Panc1 (cell line): ENCODE results near the gene CIROP. TPM values are rescaled to one million over a fixed set of nuclear protein-coding genes. Genes with fewer than 3 reads are reported as not detected.

ENCODE experiments used
- ATAC-seq: fragments of 200-7000 bp; cut with Tn5 transposase; 2 replicates; pipeline ENCODE4 v1.9.1; 2020; ENCODE audit warnings: mild to moderate bottlenecking, moderate library complexity
- BruUV-seq: library from RNA; stranded (reverse); fragments of 400-500 nt; replicated peaks from 2 replicates; lab custom pipeline; 2021; lab: Mats Ljungman, UMichigan
- CTCF ChIA-PET: fragments of 300-600 bp; sonication (Branson Sonifier 250); formaldehyde crosslinking; loops from one replicate; lab custom pipeline; 2022; ENCODE audit warnings: antibody characterized with exemption; lab: Charles Lee
- POLR2A ChIA-PET: fragments of 300-600 bp; sonication (Branson Sonifier 250); formaldehyde crosslinking; loops from one replicate; lab custom pipeline; 2022; ENCODE audit warnings: antibody characterized with exemption; lab: Charles Lee
- DNase-seq: peaks from one replicate; pipeline ENCODE4 v3.0.0-alpha.2; 2010; ENCODE audit warnings: low read depth, low spot score
- H3K27ac ChIP-seq: 2 replicates; pipeline ENCODE4 v1.5.1; 2011; ENCODE audit warnings: mild to moderate bottlenecking, low read length, inconsistent platforms
- H3K27me3 ChIP-seq: fragments of 200-500 bp; sonication (Bioruptor generic); 2 replicates; pipeline ENCODE4 v1.6.0; 2014; ENCODE audit warnings: low read length, inconsistent platforms; ENCODE audit not compliant: control insufficient read depth, insufficient read depth
- H3K36me3 ChIP-seq: fragments of 200-500 bp; sonication (Bioruptor generic); 2 replicates; pipeline ENCODE4 v1.5.1; 2014; ENCODE audit warnings: inconsistent platforms, mild to moderate bottlenecking, low read length, moderate library complexity; ENCODE audit not compliant: control insufficient read depth, insufficient read depth
- H3K4me1 ChIP-seq: 2 replicates; pipeline ENCODE4 v1.5.1; 2011; ENCODE audit warnings: inconsistent platforms, mild to moderate bottlenecking, low read length, moderate library complexity; ENCODE audit not compliant: control insufficient read depth, insufficient read depth
- H3K4me3 ChIP-seq, 2 experiments: 2 replicates each; pipeline ENCODE4 v1.5.1; 2011 to 2012; ENCODE audit warnings: low read depth in 2 of 2, low read length in 2 of 2, mild to moderate bottlenecking in 2 of 2, inconsistent platforms in 1 of 2, moderate library complexity in 1 of 2
- H3K9me3 ChIP-seq: fragments of 200-500 bp; sonication (Bioruptor generic); 2 replicates; pipeline ENCODE4 v1.5.1; 2014; ENCODE audit warnings: low read depth, mild to moderate bottlenecking, inconsistent platforms, low read length, moderate library complexity; ENCODE audit not compliant: control insufficient read depth, insufficient read depth
- CTCF ChIP-seq: fragments of 450-650 bp; IDR thresholded peaks from 2 replicates; pipeline ENCODE4 v1.5.1; 2017; ENCODE audit warnings: mild to moderate bottlenecking
- POLR2AphosphoS5 ChIP-seq: IDR thresholded peaks from 2 replicates; pipeline ENCODE4 v1.6.1; 2012; ENCODE audit warnings: mild to moderate bottlenecking, low read depth, low read length, moderate library complexity
- REST ChIP-seq, 2 experiments: IDR thresholded peaks; 2 replicates each; pipeline ENCODE4 v1.6.1; 2011 to 2012; ENCODE audit warnings: low read depth in 2 of 2, control low read depth in 1 of 2, low read length in 1 of 2, mild to moderate bottlenecking in 1 of 2, moderate library complexity in 1 of 2; ENCODE audit not compliant: insufficient read depth in 1 of 2
- SIN3A ChIP-seq: IDR thresholded peaks from 2 replicates; pipeline ENCODE4 v1.6.1; 2012; ENCODE audit warnings: low read depth, mild to moderate bottlenecking, low read length, moderate library complexity, borderline replicate concordance; ENCODE audit not compliant: insufficient read depth
- TCF7L2 ChIP-seq: IDR thresholded peaks from 2 replicates; pipeline ENCODE4 v1.6.1; 2011; ENCODE audit warnings: mild to moderate bottlenecking, low read depth, low read length, inconsistent platforms
- in situ Hi-C: cut with HindIII; loops from 2 replicates; pipeline ENCODE4 v1.10.0; 2016; ENCODE audit warnings: low sequenced_read_pairs, low pct_unique_long_range_greater_than_20kb
- intact Hi-C: fragments of 100-400 bp; cut with micrococcal nuclease; formaldehyde crosslinking; loops from one replicate; pipeline ENCODE4 v1.10.0; 2022; ENCODE audit not compliant: unreplicated experiment
- total RNA-seq: library from RNA; stranded (reverse); gene quantifications from one replicate; pipeline ENCODE4 v1.2.1, GENCODE V29; 2021; ENCODE audit not compliant: unreplicated experiment

Gene CIROP
- total RNA-seq, 1 experiment from 2014 or later: not detected

- no peak overlapping the region; the same call in 1 of the 2 replicates for H3K27ac ChIP-seq
- ChIA-PET POLR2A (interaction anchor here (0.9 to 1.3 kb wide), 2 partner anchors 27 to 41 kb away, joined by 5 to 6 read pairs; partner anchors contain the start of genes ACIN1 and C14orf119), CTCF (interaction anchor here (1.0 to 1.6 kb wide), 11 partner anchors 10 to 156 kb away, joined by 3 to 28 read pairs (median 4); partner anchors contain the start of genes ACIN1 and C14orf119)
- BruUV-seq: no TSS peak
- peaks cover 26% of the 10 kb centered on the region for H3K36me3 ChIP-seq
- DNase-seq (no peak), ATAC-seq (no peak)
- H3K9me3 ChIP-seq: no peaks in the 10 kb centered on the region
- H3K27me3 ChIP-seq: no peaks in the 10 kb centered on the region
- intact Hi-C loops: no loop called here
- in situ Hi-C loops: no loop called here
- no peak for TF ChIP-seq POLR2AphosphoS5
- TF ChIP-seq REST (IDR thresholded peaks at IDR 0.05; ENCODE audit: insufficient read depth in 1 of 2, low read depth in 2 of 2, low read length in 1 of 2): no peak
- TF ChIP-seq SIN3A: no peak
- peaks cover 19% of the 10 kb centered on the region for H3K4me1 ChIP-seq
- no peak overlapping the region for H3K4me3 ChIP-seq
Measured at GRCh38 chr14:23067847-23068788, 36.7 kb downstream of the CIROP start.

- Histone ChIP-seq H3K36me3 (peaks cover 34% of the 10 kb centered on the region), H3K9me3 (no peaks in the 10 kb centered on the region), H3K27me3 (no peaks in the 10 kb centered on the region), H3K4me3 (no peak overlapping the region), H3K27ac (no peak overlapping the region), H3K4me1 (peaks cover 26% of the 10 kb centered on the region)
- TF ChIP-seq POLR2AphosphoS5 (no peak), CTCF (no peak), TCF7L2 (no peak), SIN3A (no peak), REST (IDR thresholded peaks at IDR 0.05; ENCODE audit: insufficient read depth in 1 of 2, low read depth in 2 of 2, low read length in 1 of 2) (no peak)
- no peak for DNase-seq
- no peak for ATAC-seq
- CTCF ChIA-PET: interaction anchor here (0.5 kb wide), 1 partner anchor 46 kb away, joined by 3 read pairs; no protein-coding TSS in a partner anchor
- BruUV-seq: no TSS peak
- POLR2A ChIA-PET: no interaction called here
- intact Hi-C loops: no loop called here
- in situ Hi-C loops: no loop called here
Measured at GRCh38 chr14:23066855-23067744, 37.7 kb downstream of the CIROP start.
